HCT116 (cell line): ENCODE results near the gene PRR14. TPM values are rescaled to one million over a fixed set of nuclear protein-coding genes. Genes with fewer than 3 reads are reported as not detected.

Experiments
- ATAC-seq: fragments of 200-7000 bp; cut with Tn5 transposase; 2 replicates; pipeline ENCODE4 v1.9.1; 2020; ENCODE audit warnings: mild to moderate bottlenecking, moderate library complexity
- BruUV-seq: library from RNA; stranded (reverse); fragments of 400-500 nt; replicated peaks from 2 replicates; lab custom pipeline; 2021; lab: Mats Ljungman, UMichigan
- CTCF ChIA-PET: fragments of 300-600 bp; sonication (Branson Sonifier 250); formaldehyde crosslinking; loops from one replicate; lab custom pipeline; 2021; ENCODE audit warnings: antibody characterized with exemption; lab: Charles Lee
- POLR2A ChIA-PET: fragments of 300-600, 350-600 bp; sonication (Branson Sonifier 250); formaldehyde crosslinking; loops from one replicate; lab custom pipeline; 2021; ENCODE audit warnings: antibody characterized with exemption; lab: Charles Lee
- RAD21 ChIA-PET, 2 experiments: fragments of 300-600 bp; sonication (Branson Sonifier 250); formaldehyde crosslinking; loops; one replicate each; lab custom pipeline; 2023; ENCODE audit warnings: low total read pairs in 2 of 2; ENCODE audit not compliant: uncharacterized antibody in 2 of 2, unreplicated experiment in 2 of 2, low non-redundant PET in 1 of 2; lab: Charles Lee
- DNase-seq: peaks from one replicate; pipeline ENCODE4 v3.0.0-alpha.2; 2010; ENCODE audit warnings: low read depth, low spot score
- H2AFZ ChIP-seq: fragments of 200-600 bp; shearing (Covaris generic), sonication (generic); 2 replicates; pipeline ENCODE4 v1.6.1; 2017; ENCODE audit warnings: low read depth, mixed run types, mixed read lengths, antibody characterized with exemption, low read length; ENCODE audit not compliant: poor library complexity, severe bottlenecking
- H3K27ac ChIP-seq: 2 replicates; pipeline ENCODE4 v1.5.1; 2012; ENCODE audit warnings: low read depth, low read length
- H3K27me3 ChIP-seq: fragments of 200-600 bp; sonication (generic); 2 replicates; pipeline ENCODE4 v1.6.1; 2016; ENCODE audit warnings: mixed run types, low read length, mixed read lengths; ENCODE audit not compliant: insufficient read depth
- H3K36me3 ChIP-seq, 2 experiments: fragments of 200-500 bp in 1 of 2; fragments of 200-600 bp in 1 of 2; sonication (Bioruptor generic) in 1 of 2; sonication (generic) in 1 of 2; 2 replicates each; pipeline versions ENCODE4 v1.5.1 to v1.6.1; 2014 to 2016; ENCODE audit warnings: low read length in 2 of 2, inconsistent platforms in 1 of 2, mixed read lengths in 1 of 2, mixed run types in 1 of 2; ENCODE audit not compliant: insufficient read depth in 2 of 2, control insufficient read depth in 1 of 2
- H3K4me1 ChIP-seq, 2 experiments: fragments of 200-600 bp in 1 of 2; sonication (generic) in 1 of 2; 2 replicates each; pipeline versions ENCODE4 v1.5.1 to v1.6.1; 2012 to 2017; ENCODE audit warnings: low read length in 2 of 2, inconsistent platforms in 1 of 2, mild to moderate bottlenecking in 1 of 2, mixed read lengths in 1 of 2, mixed run types in 1 of 2, moderate library complexity in 1 of 2; ENCODE audit not compliant: insufficient read depth in 2 of 2, control insufficient read depth in 1 of 2
- H3K4me2 ChIP-seq: fragments of 200-600 bp; sonication (generic); 2 replicates; pipeline ENCODE4 v1.6.1; 2017; ENCODE audit warnings: mixed run types, low read length, mixed read lengths
- H3K4me3 ChIP-seq, 2 experiments: fragments of 200-600 bp in 1 of 2; sonication (generic) in 1 of 2; replicated peaks in 1 of 2; 2 replicates each; pipeline ENCODE4 v1.5.1; 2011 to 2016; ENCODE audit warnings: low read length in 2 of 2, control low read depth in 1 of 2, low read depth in 1 of 2, mild to moderate bottlenecking in 1 of 2, mixed read lengths in 1 of 2, mixed run types in 1 of 2
- H3K79me2 ChIP-seq: fragments of 200-600 bp; sonication (generic); 2 replicates; pipeline ENCODE4 v1.6.1; 2017; ENCODE audit warnings: mild to moderate bottlenecking, mixed run types, low read length, moderate library complexity, mixed read lengths; ENCODE audit not compliant: insufficient read depth
- H3K9ac ChIP-seq: fragments of 200-600 bp; sonication (generic); 2 replicates; pipeline ENCODE4 v1.6.1; 2016; ENCODE audit warnings: low read length, mixed read lengths
- H3K9me2 ChIP-seq: fragments of 200-600 bp; sonication (generic), shearing (Covaris generic); 2 replicates; pipeline ENCODE4 v1.6.1; 2017; ENCODE audit warnings: mixed run types, mild to moderate bottlenecking, moderate library complexity; ENCODE audit not compliant: insufficient read depth
- H3K9me3 ChIP-seq, 2 experiments: fragments of 200-500 bp in 1 of 2; fragments of 200-600 bp in 1 of 2; sonication (Bioruptor generic) in 1 of 2; sonication (generic) in 1 of 2; 2 replicates each; pipeline ENCODE4 v1.6.1; 2014 to 2017; ENCODE audit warnings: low read length in 2 of 2, mixed read lengths in 2 of 2, inconsistent platforms in 1 of 2, low read depth in 1 of 2, mild to moderate bottlenecking in 1 of 2, mixed run types in 1 of 2, moderate library complexity in 1 of 2; ENCODE audit not compliant: control insufficient read depth in 1 of 2, insufficient read depth in 1 of 2
- H4K20me1 ChIP-seq: fragments of 200-600 bp; sonication (generic), shearing (Covaris generic); 2 replicates; pipeline ENCODE4 v1.6.1; 2017; ENCODE audit warnings: mixed run types, mild to moderate bottlenecking, moderate library complexity; ENCODE audit not compliant: insufficient read depth
- CBX3 ChIP-seq: IDR thresholded peaks from 2 replicates; pipeline ENCODE4 v1.6.1; 2012; ENCODE audit warnings: low read depth
- EGR1 ChIP-seq: IDR thresholded peaks from 2 replicates; pipeline ENCODE4 v1.6.1; 2012; ENCODE audit warnings: low read depth
- EZH2 ChIP-seq: fragments of 200-600 bp; sonication (generic); IDR thresholded peaks from 2 replicates; pipeline ENCODE4 v1.6.1; 2017; ENCODE audit warnings: antibody characterized with exemption, mixed run types
- EZH2phosphoT487 ChIP-seq: fragments of 200-600 bp; IDR thresholded peaks from 2 replicates; pipeline ENCODE4 v1.6.1; 2018; ENCODE audit warnings: antibody characterized with exemption, borderline replicate concordance
- JUND ChIP-seq: IDR thresholded peaks from 2 replicates; pipeline ENCODE4 v1.6.1; 2012
- MAX ChIP-seq: IDR thresholded peaks from 2 replicates; pipeline ENCODE4 v1.6.1; 2012
- RAD21 ChIP-seq: IDR thresholded peaks from 2 replicates; pipeline ENCODE4 v1.6.1; 2012; ENCODE audit warnings: low read depth, mild to moderate bottlenecking
- SIN3A ChIP-seq: IDR thresholded peaks from 2 replicates; pipeline ENCODE4 v1.6.1; 2012; ENCODE audit warnings: low read depth
- SP1 ChIP-seq: IDR thresholded peaks from 2 replicates; pipeline ENCODE4 v1.6.1; 2012; ENCODE audit warnings: low read depth
- TCF7L2 ChIP-seq: IDR thresholded peaks from 2 replicates; pipeline ENCODE4 v1.7.0; 2011; ENCODE audit warnings: borderline replicate concordance, inconsistent platforms; ENCODE audit not compliant: insufficient read depth, insufficient read length; ENCODE audit errors: extremely low read depth
- YY1 ChIP-seq: IDR thresholded peaks from 2 replicates; pipeline ENCODE4 v1.6.1; 2011; ENCODE audit warnings: low read length, low read depth, moderate library complexity, mild to moderate bottlenecking; ENCODE audit not compliant: insufficient replicate concordance; ENCODE audit errors: extremely low read depth
- ZBTB33 ChIP-seq: IDR thresholded peaks from 2 replicates; pipeline ENCODE4 v1.6.1; 2011; ENCODE audit warnings: mild to moderate bottlenecking, low read length, moderate library complexity; ENCODE audit not compliant: insufficient replicate concordance; ENCODE audit errors: extremely low read depth
- ZFX ChIP-seq: fragments of 450-650 bp; IDR thresholded peaks from 2 replicates; pipeline ENCODE4 v1.6.1; 2017
- ZNF274 ChIP-seq: fragments of 200-500 bp; sonication (Bioruptor generic); IDR thresholded peaks from 2 replicates; pipeline ENCODE4 v1.6.1; 2014; ENCODE audit warnings: mild to moderate bottlenecking, low read depth, low read length, inconsistent platforms
- intact Hi-C: fragments of 100-400 bp; cut with micrococcal nuclease; formaldehyde crosslinking; loops from 2 replicates; pipeline ENCODE4 v1.10.0; 2022
- total RNA-seq: library from RNA; stranded (reverse); gene quantifications from one replicate; pipeline ENCODE4 v1.2.1, GENCODE V29; 2021; ENCODE audit not compliant: unreplicated experiment
- TF ChIP-seq, protein P1 (sequence below): IDR thresholded peaks from 2 replicates; pipeline ENCODE4 v1.6.1; 2012
- TF ChIP-seq, protein P2 (sequence below): IDR thresholded peaks from 2 replicates; pipeline ENCODE4 v1.6.1; 2012; ENCODE audit warnings: low read depth

Gene PRR14
- total RNA-seq, 1 experiment from 2014 or later: 56.2 TPM

DNA sequence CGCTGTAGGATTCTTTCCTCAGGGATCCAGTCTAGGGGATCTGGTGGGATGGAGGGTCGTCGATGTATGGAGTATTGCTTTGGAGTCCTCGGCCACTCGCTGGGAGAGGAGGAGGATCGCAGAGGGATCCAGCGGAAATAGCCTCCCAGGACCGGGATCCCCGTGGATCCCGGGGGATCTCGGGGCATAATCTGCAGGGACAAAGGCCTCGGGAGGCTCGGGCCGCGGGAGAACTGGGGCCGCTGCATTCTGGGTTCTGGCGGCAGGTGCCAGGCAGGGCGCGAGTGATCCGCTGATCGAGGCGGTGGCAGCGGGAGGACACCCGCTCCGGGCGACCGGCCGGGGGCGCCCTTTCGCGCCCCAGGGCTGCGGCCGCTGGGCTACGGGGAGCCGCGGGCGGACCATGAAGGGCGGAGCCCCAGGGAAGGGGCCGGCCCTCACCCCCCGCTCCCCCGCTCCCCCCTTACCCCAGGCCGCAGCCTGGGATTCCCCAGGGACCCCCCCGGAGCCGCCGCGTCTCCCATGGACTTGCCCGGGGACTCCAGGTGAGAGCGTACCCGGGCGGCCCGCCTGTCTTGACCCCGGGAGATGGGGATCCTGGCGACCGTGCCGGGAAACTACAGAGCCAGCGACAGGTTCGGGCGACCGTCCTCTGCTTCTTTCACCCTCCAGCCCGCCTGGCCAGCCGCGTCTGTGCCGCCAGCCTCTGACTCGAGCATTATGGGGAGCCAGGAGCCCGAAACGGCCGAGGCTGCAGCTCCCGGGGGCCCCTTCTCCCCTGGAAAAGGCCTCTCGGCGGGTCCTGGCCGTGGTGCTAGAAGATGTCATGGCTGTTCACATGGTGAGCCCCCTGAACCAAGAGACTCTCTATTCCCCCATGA, 604 bp downstream of the PRR14 start:
- RAD21 ChIA-PET: interaction anchor here in 1 of 2 experiments (0.6 kb wide), 1 partner anchor 152 kb away, joined by 3 read pairs; no protein-coding TSS in a partner anchor
- Histone ChIP-seq H3K4me1 (peaks cover 7 to 16% of the 10 kb centered on the region in 2 experiments; a peak in 3 of 4 replicates), H3K9me3 (no peaks in the 10 kb centered on the region), H3K27me3 (no peaks in the 10 kb centered on the region), H3K36me3 (peaks cover 10 to 21% of the 10 kb centered on the region in 2 experiments), H3K4me2 (peak overlapping the region; percentile 95), H2AFZ (no peak overlapping the region), H3K4me3 (peak overlapping the region; percentile 93 to 97), H4K20me1 (no peaks in the 10 kb centered on the region), H3K9me2 (no peaks in the 10 kb centered on the region), H3K79me2 (peaks cover 15% of the 10 kb centered on the region; the same call in 1 of the 2 replicates), H3K9ac (peak overlapping the region; percentile 96), H3K27ac (peak overlapping the region; percentile 88)
- intact Hi-C loops: loop anchor here (2.0 kb wide), 1 partner anchor 271 kb away; the partner anchor contains the start of gene FBXL19
- POLR2A ChIA-PET: interaction anchor here (1.0 to 1.5 kb wide), 3 partner anchors 17 to 559 kb away, joined by 4 to 12 read pairs (median 5); partner anchors contain the start of gene DCTPP1
- TSS peak; percentile 61 for BruUV-seq
- peak; percentile 82 for ATAC-seq
- DNase-seq: no peak
- CTCF ChIA-PET: interaction anchor here (0.7 to 1.6 kb wide), 9 partner anchors 8 to 559 kb away, joined by 3 to 6 read pairs (median 4); partner anchors contain the start of genes DCTPP1, ZNF48 and ZNF771
- TF ChIP-seq ZFX (peak; percentile 31; the same call in 1 of the 2 replicates), ZNF274 (no peak), MAX (no peak), ZBTB33 (no peak), SIN3A (no peak), JUND (no peak), YY1 (peak; percentile 53), SP1 (no peak), CBX3 (no peak), EGR1 (no peak), TCF7L2 (no peak), EZH2 (no peak), EZH2phosphoT487 (no peak), RAD21 (no peak)
- TF ChIP-seq, protein P1, sequence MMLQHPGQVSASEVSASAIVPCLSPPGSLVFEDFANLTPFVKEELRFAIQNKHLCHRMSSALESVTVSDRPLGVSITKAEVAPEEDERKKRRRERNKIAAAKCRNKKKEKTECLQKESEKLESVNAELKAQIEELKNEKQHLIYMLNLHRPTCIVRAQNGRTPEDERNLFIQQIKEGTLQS: no peak
- TF ChIP-seq, protein P2, sequence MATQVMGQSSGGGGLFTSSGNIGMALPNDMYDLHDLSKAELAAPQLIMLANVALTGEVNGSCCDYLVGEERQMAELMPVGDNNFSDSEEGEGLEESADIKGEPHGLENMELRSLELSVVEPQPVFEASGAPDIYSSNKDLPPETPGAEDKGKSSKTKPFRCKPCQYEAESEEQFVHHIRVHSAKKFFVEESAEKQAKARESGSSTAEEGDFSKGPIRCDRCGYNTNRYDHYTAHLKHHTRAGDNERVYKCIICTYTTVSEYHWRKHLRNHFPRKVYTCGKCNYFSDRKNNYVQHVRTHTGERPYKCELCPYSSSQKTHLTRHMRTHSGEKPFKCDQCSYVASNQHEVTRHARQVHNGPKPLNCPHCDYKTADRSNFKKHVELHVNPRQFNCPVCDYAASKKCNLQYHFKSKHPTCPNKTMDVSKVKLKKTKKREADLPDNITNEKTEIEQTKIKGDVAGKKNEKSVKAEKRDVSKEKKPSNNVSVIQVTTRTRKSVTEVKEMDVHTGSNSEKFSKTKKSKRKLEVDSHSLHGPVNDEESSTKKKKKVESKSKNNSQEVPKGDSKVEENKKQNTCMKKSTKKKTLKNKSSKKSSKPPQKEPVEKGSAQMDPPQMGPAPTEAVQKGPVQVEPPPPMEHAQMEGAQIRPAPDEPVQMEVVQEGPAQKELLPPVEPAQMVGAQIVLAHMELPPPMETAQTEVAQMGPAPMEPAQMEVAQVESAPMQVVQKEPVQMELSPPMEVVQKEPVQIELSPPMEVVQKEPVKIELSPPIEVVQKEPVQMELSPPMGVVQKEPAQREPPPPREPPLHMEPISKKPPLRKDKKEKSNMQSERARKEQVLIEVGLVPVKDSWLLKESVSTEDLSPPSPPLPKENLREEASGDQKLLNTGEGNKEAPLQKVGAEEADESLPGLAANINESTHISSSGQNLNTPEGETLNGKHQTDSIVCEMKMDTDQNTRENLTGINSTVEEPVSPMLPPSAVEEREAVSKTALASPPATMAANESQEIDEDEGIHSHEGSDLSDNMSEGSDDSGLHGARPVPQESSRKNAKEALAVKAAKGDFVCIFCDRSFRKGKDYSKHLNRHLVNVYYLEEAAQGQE: no peak
